IMR-90 (cell line): ENCODE results near the gene NFKBIE. TPM values are rescaled to one million over a fixed set of nuclear protein-coding genes. Genes with fewer than 3 reads are reported as not detected.

Experiments used
- ATAC-seq: fragments of 200-7000 bp; cut with Tn5 transposase; 2 replicates; pipeline ENCODE4 v1.9.1; 2020; ENCODE audit warnings: low read depth, mild to moderate bottlenecking, moderate library complexity
- BruUV-seq: library from RNA; stranded (reverse); fragments of 400-500 nt; replicated peaks from 2 replicates; lab custom pipeline; 2021; lab: Mats Ljungman, UMichigan
- CTCF ChIA-PET: fragments of 300-600 bp; formaldehyde crosslinking; extraction: SDS; loops from one replicate; lab custom pipeline; 2021; ENCODE audit warnings: antibody characterized with exemption; lab: Yijun Ruan, JAX
- POLR2A ChIA-PET: fragments of 300-600 bp; sonication (Branson Sonifier 250); formaldehyde crosslinking; loops from one replicate; lab custom pipeline; 2022; ENCODE audit warnings: antibody characterized with exemption; ENCODE audit not compliant: unreplicated experiment; lab: Charles Lee
- DNase-seq: peaks from one replicate; pipeline ENCODE4 v3.0.0; 2013
- H2AFZ ChIP-seq: replicated peaks from 2 replicates; pipeline ENCODE3; 2013; ENCODE audit warnings: low read length, mild to moderate bottlenecking; ENCODE audit not compliant: poor library complexity
- H2AK5ac ChIP-seq: 2 replicates; pipeline ENCODE4 v1.6.1; 2013; ENCODE audit warnings: low read depth, low read length, inconsistent platforms
- H2AK9ac ChIP-seq: replicated peaks from 2 replicates; pipeline ENCODE3; 2013; ENCODE audit warnings: mild to moderate bottlenecking, low read depth, low read length, moderate library complexity; ENCODE audit not compliant: poor library complexity
- H2BK120ac ChIP-seq: 2 replicates; pipeline ENCODE4 v1.6.1; 2013; ENCODE audit warnings: low read depth, low read length, inconsistent platforms
- H2BK15ac ChIP-seq: 3 replicates; pipeline ENCODE4 v1.6.1; 2013; ENCODE audit warnings: low read depth, low read length, inconsistent platforms
- H2BK20ac ChIP-seq: 2 replicates; pipeline ENCODE4 v1.6.1; 2013; ENCODE audit warnings: low read depth, mild to moderate bottlenecking, inconsistent platforms, low read length, moderate library complexity
- H2BK5ac ChIP-seq: 2 replicates; pipeline ENCODE4 v1.6.1; 2013; ENCODE audit warnings: mild to moderate bottlenecking, low read depth, low read length, inconsistent platforms; ENCODE audit not compliant: poor library complexity, severe bottlenecking
- H3K14ac ChIP-seq: replicated peaks from 2 replicates; pipeline ENCODE4 v1.6.1; 2013; ENCODE audit warnings: low read depth, low read length, inconsistent platforms
- H3K18ac ChIP-seq: 2 replicates; pipeline ENCODE4 v1.6.1; 2013; ENCODE audit warnings: low read depth, low read length, control low read depth
- H3K23ac ChIP-seq: 2 replicates; pipeline ENCODE4 v1.6.1; 2013; ENCODE audit warnings: low read depth, low read length, inconsistent platforms
- H3K27ac ChIP-seq: 2 replicates; pipeline ENCODE4 v1.5.1; 2013; ENCODE audit warnings: mild to moderate bottlenecking, control low read depth, low read length; ENCODE audit not compliant: insufficient read depth
- H3K27me3 ChIP-seq: 2 replicates; pipeline ENCODE4 v1.6.1; 2013; ENCODE audit warnings: low read length; ENCODE audit not compliant: control insufficient read depth, insufficient read depth
- H3K36me3 ChIP-seq: 2 replicates; pipeline ENCODE4 v1.6.1; 2013; ENCODE audit warnings: low read length, mixed read lengths; ENCODE audit not compliant: control insufficient read depth, insufficient read depth
- H3K4ac ChIP-seq: 2 replicates; pipeline ENCODE4 v1.6.1; 2013; ENCODE audit warnings: low read depth, low read length, inconsistent platforms
- H3K4me1 ChIP-seq: 2 replicates; pipeline ENCODE4 v1.6.1; 2013; ENCODE audit warnings: low read length, mixed read lengths; ENCODE audit not compliant: control insufficient read depth, insufficient read depth
- H3K4me2 ChIP-seq: 2 replicates; pipeline ENCODE4 v1.6.1; 2013; ENCODE audit warnings: low read depth, mild to moderate bottlenecking, control low read depth, low read length, moderate library complexity
- H3K4me3 ChIP-seq: 2 replicates; pipeline ENCODE4 v1.5.1; 2013; ENCODE audit warnings: low read depth, mild to moderate bottlenecking, control low read depth, low read length, moderate library complexity; ENCODE audit not compliant: insufficient read depth
- H3K56ac ChIP-seq: 2 replicates; pipeline ENCODE4 v1.6.1; 2013; ENCODE audit warnings: low read length, inconsistent platforms; ENCODE audit not compliant: insufficient read depth; ENCODE audit errors: extremely low read depth
- H3K79me1 ChIP-seq, 2 experiments: 2 replicates each; pipeline ENCODE4 v1.6.1; 2013; ENCODE audit warnings: low read length in 2 of 2, inconsistent platforms in 1 of 2, low read depth in 1 of 2
- H3K9ac ChIP-seq: 2 replicates; pipeline ENCODE4 v1.6.1; 2013; ENCODE audit warnings: low read depth, low read length, control low read depth
- H3K9me1 ChIP-seq: 2 replicates; pipeline ENCODE4 v1.6.1; 2013; ENCODE audit warnings: low read length, inconsistent platforms; ENCODE audit not compliant: insufficient read depth
- H3K9me3 ChIP-seq: 2 replicates; pipeline ENCODE4 v1.6.1; 2013; ENCODE audit warnings: low read length; ENCODE audit not compliant: control insufficient read depth, insufficient read depth
- H4K20me1 ChIP-seq: 2 replicates; pipeline ENCODE4 v1.6.1; 2013; ENCODE audit warnings: low read length, inconsistent platforms; ENCODE audit not compliant: insufficient read depth
- H4K5ac ChIP-seq: 2 replicates; pipeline ENCODE4 v1.6.1; 2013; ENCODE audit warnings: mild to moderate bottlenecking, low read depth, low read length, control low read depth
- H4K8ac ChIP-seq, 2 experiments: 2 replicates each; pipeline ENCODE4 v1.6.1; 2013; ENCODE audit warnings: low read depth in 2 of 2, low read length in 2 of 2, control low read depth in 1 of 2, inconsistent platforms in 1 of 2
- H4K91ac ChIP-seq: 2 replicates; pipeline ENCODE4 v1.6.1; 2013; ENCODE audit warnings: low read depth, low read length, inconsistent platforms; ENCODE audit not compliant: insufficient read depth
- FOS ChIP-seq: fragments of 150-350 bp; IDR thresholded peaks from 2 replicates; pipeline ENCODE4 v1.6.1; 2016; ENCODE audit warnings: low read depth, low read length
- MAZ ChIP-seq: IDR thresholded peaks from 2 replicates; pipeline ENCODE4 v1.6.1; 2012; ENCODE audit warnings: low read depth, mild to moderate bottlenecking, low read length, improper control_type of control experiment, moderate library complexity, borderline replicate concordance
- MXI1 ChIP-seq: IDR thresholded peaks from 2 replicates; pipeline ENCODE4 v1.6.1; 2012; ENCODE audit warnings: low read depth, mild to moderate bottlenecking, low read length, moderate library complexity, borderline replicate concordance
- RCOR1 ChIP-seq: IDR thresholded peaks from 2 replicates; pipeline ENCODE4 v1.6.1; 2012; ENCODE audit warnings: mild to moderate bottlenecking, low read length, improper control_type of control experiment; ENCODE audit not compliant: insufficient replicate concordance
- WGBS, 2 experiments: methylation state at CpG; one replicate each; pipeline versions ENCODE4 v1.1.5 to v1.1.7; 2013; ENCODE audit warnings: missing lambda C conversion rate in 2 of 2; ENCODE audit not compliant: insufficient read length in 1 of 2; ENCODE audit errors: extremely low coverage in 2 of 2; 5-methylcytosine and 5-hydroxymethylcytosine counted together
- dilution Hi-C: fragments of 300-500 bp; cut with HindIII; formaldehyde crosslinking; loops from one replicate; pipeline ENCODE4 v1.14.3; 2018; ENCODE audit warnings: low sequenced_read_pairs; ENCODE audit not compliant: unreplicated experiment
- in situ Hi-C: fragments of 300-500 bp; cut with MboI; formaldehyde crosslinking; loops from 3 replicates; pipeline ENCODE4 v1.14.3; 2019; ENCODE audit warnings: low sequenced_read_pairs, inconsistent platforms, mixed read lengths
- intact Hi-C: fragments of 100-400 bp; cut with micrococcal nuclease; formaldehyde crosslinking; loops from 2 replicates; pipeline ENCODE4 v1.10.0; 2022
- polyA plus RNA-seq, 3 experiments: library from polyadenylated mRNA; depleted of rRNA; stranded (reverse); fragments of >200 nt; gene quantifications; 2 replicates each; pipeline ENCODE4 v1.2.3, GENCODE V29; 2012; ENCODE audit warnings: low replicate concordance in 1 of 3
- total RNA-seq: library from RNA; depleted of rRNA; stranded (reverse); fragments of >200 nt; gene quantifications from 2 replicates; pipeline ENCODE4 v1.2.3, GENCODE V29; 2012
- TF ChIP-seq, protein P1 (sequence below): conservative IDR thresholded peaks from 2 replicates; pipeline ENCODE4 v1.5.1; 2012; ENCODE audit warnings: mild to moderate bottlenecking, low read depth, low read length, improper control_type of control experiment

The NFKBIE gene
- total and polyA plus RNA-seq, 2 of the 4 experiments (the other 2 are of a cell fraction): 7.9 to 13.0 TPM

- Histone ChIP-seq H2BK120ac (no peak overlapping the region), H3K23ac (no peak overlapping the region), H3K4ac (no peak overlapping the region), H3K27ac (no peak overlapping the region), H3K14ac (no peak overlapping the region), H2AK9ac (no peak overlapping the region), H4K8ac (no peak overlapping the region), H2AK5ac (no peak overlapping the region), H3K4me3 (no peak overlapping the region), H3K56ac (no peak overlapping the region), H3K36me3 (no peaks in the 10 kb centered on the region), H2BK5ac (no peak overlapping the region), H3K9ac (no peak overlapping the region), H4K20me1 (no peaks in the 10 kb centered on the region), H3K18ac (no peak overlapping the region), H3K9me1 (no peaks in the 10 kb centered on the region; the same call in 1 of the 2 replicates), H2BK20ac (no peak overlapping the region), H3K4me1 (no peaks in the 10 kb centered on the region), H3K4me2 (no peak overlapping the region), H3K27me3 (peaks cover 50% of the 10 kb centered on the region), H4K91ac (no peak overlapping the region), H2AFZ (no peak overlapping the region), H4K5ac (no peak overlapping the region), H3K79me1 (no peaks in the 10 kb centered on the region), H2BK15ac (no peak overlapping the region), H3K9me3 (no peaks in the 10 kb centered on the region)
- 65% methylated on average over 3 of the region's 7 CpGs; no CpG with 5 or more reads in 1 of the 2 experiments for WGBS, 2 experiments
- ChIA-PET POLR2A (no interaction called here), CTCF (interaction anchor here (1.1 kb wide), 1 partner anchor 18 kb away, joined by 3 read pairs; the partner anchor contains the start of gene AARS2)
- dilution Hi-C loops: no loop called here
- DNase-seq (no peak), ATAC-seq (no peak)
- no TSS peak for BruUV-seq
- TF ChIP-seq MAZ (no peak), FOS (no peak), MXI1 (no peak), RCOR1 (no peak)
- TF ChIP-seq, protein P1, sequence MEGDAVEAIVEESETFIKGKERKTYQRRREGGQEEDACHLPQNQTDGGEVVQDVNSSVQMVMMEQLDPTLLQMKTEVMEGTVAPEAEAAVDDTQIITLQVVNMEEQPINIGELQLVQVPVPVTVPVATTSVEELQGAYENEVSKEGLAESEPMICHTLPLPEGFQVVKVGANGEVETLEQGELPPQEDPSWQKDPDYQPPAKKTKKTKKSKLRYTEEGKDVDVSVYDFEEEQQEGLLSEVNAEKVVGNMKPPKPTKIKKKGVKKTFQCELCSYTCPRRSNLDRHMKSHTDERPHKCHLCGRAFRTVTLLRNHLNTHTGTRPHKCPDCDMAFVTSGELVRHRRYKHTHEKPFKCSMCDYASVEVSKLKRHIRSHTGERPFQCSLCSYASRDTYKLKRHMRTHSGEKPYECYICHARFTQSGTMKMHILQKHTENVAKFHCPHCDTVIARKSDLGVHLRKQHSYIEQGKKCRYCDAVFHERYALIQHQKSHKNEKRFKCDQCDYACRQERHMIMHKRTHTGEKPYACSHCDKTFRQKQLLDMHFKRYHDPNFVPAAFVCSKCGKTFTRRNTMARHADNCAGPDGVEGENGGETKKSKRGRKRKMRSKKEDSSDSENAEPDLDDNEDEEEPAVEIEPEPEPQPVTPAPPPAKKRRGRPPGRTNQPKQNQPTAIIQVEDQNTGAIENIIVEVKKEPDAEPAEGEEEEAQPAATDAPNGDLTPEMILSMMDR: no peak
- intact Hi-C loops: no loop called here
- in situ Hi-C loops: no loop called here
These were observed 29.8 kb upstream of the NFKBIE start for GRCh38 chr6:44294832-44295791.
